Calu3 (cell line): ENCODE results near the gene CHSY3. TPM values are rescaled to one million over a fixed set of nuclear protein-coding genes. Genes with fewer than 3 reads are reported as not detected.

Experiments
- BruUV-seq: library from RNA; stranded (reverse); fragments of 400-500 nt; replicated peaks from 2 replicates; lab custom pipeline; 2021; lab: Mats Ljungman, UMichigan
- CTCF ChIA-PET: fragments of 300-600 bp; sonication (Branson Sonifier 250); formaldehyde crosslinking; loops from one replicate; lab custom pipeline; 2022; ENCODE audit warnings: antibody characterized with exemption; lab: Charles Lee
- DNase-seq: peaks from one replicate; pipeline ENCODE4 v3.0.0; 2022
- H3K27ac Mint-ChIP-seq: one replicate; pipeline ENCODE4 v1.8.0; 2022; ENCODE audit warnings: mixed read lengths; ENCODE audit not compliant: unreplicated experiment
- H3K27me3 Mint-ChIP-seq: one replicate; pipeline ENCODE4 v1.8.0; 2022; ENCODE audit warnings: mixed read lengths; ENCODE audit not compliant: unreplicated experiment
- H3K36me3 Mint-ChIP-seq: one replicate; pipeline ENCODE4 v1.8.0; 2022; ENCODE audit warnings: mild to moderate bottlenecking, moderate library complexity, mixed read lengths; ENCODE audit not compliant: insufficient read depth, unreplicated experiment
- H3K4me1 Mint-ChIP-seq: one replicate; pipeline ENCODE4 v1.8.0; 2022; ENCODE audit warnings: mild to moderate bottlenecking, low read depth, mixed read lengths; ENCODE audit not compliant: unreplicated experiment
- H3K4me3 Mint-ChIP-seq: one replicate; pipeline ENCODE4 v1.8.0; 2022; ENCODE audit warnings: mild to moderate bottlenecking, low read depth, moderate library complexity, mixed read lengths; ENCODE audit not compliant: unreplicated experiment
- H3K9me3 Mint-ChIP-seq: one replicate; pipeline ENCODE4 v1.8.0; 2022; ENCODE audit warnings: low read depth, mixed read lengths; ENCODE audit not compliant: unreplicated experiment
- CTCF ChIP-seq: fragments of 200-600 bp; IDR thresholded peaks from one replicate; pipeline ENCODE4 v1.8.0; 2022; ENCODE audit warnings: antibody characterized with exemption; ENCODE audit not compliant: unreplicated experiment
- intact Hi-C: fragments of 100-400 bp; cut with micrococcal nuclease; formaldehyde crosslinking; loops from one replicate; pipeline ENCODE4 v1.10.0; 2022; ENCODE audit not compliant: unreplicated experiment
- total RNA-seq: library from RNA; stranded (reverse); gene quantifications from 2 replicates; pipeline ENCODE4 v1.2.3, GENCODE V29; 2022

The CHSY3 gene
- total RNA-seq, 1 experiment from 2014 or later: 1.5 TPM

GRCh38 chr5:130066644-130067043 lies 162.4 kb downstream of the CHSY3 start:
- H3K36me3 Mint-ChIP-seq: no peaks in the 10 kb centered on the region
- H3K9me3 Mint-ChIP-seq: no peaks in the 10 kb centered on the region
- no TSS peak for BruUV-seq
- TF ChIP-seq CTCF: no peak
- intact Hi-C loops: no loop called here
- no peak overlapping the region for H3K4me3 Mint-ChIP-seq
- H3K27me3 Mint-ChIP-seq: no peaks in the 10 kb centered on the region
- H3K4me1 Mint-ChIP-seq: no peaks in the 10 kb centered on the region
- no peak for DNase-seq
- H3K27ac Mint-ChIP-seq: no peak overlapping the region
- CTCF ChIA-PET: interaction anchor here (0.6 kb wide), 1 partner anchor 15 kb away, joined by 4 read pairs; no protein-coding TSS in a partner anchor

- intact Hi-C loops: no loop called here
- CTCF ChIA-PET: interaction anchor here (0.6 kb wide), 1 partner anchor 15 kb away, joined by 4 read pairs; no protein-coding TSS in a partner anchor
- no TSS peak for BruUV-seq
- no peak overlapping the region for H3K4me3 Mint-ChIP-seq
- H3K36me3 Mint-ChIP-seq: no peaks in the 10 kb centered on the region
- H3K27me3 Mint-ChIP-seq: no peaks in the 10 kb centered on the region
- no peak for TF ChIP-seq CTCF
- no peaks in the 10 kb centered on the region for H3K4me1 Mint-ChIP-seq
- DNase-seq: no peak
- H3K27ac Mint-ChIP-seq: no peak overlapping the region
- H3K9me3 Mint-ChIP-seq: no peaks in the 10 kb centered on the region
These were observed 163.1 kb downstream of the CHSY3 start for GRCh38 chr5:130067364-130067763.

GRCh38 chr5:130068101-130068500 lies 163.8 kb downstream of the CHSY3 start:
- H3K27ac Mint-ChIP-seq: no peak overlapping the region
- H3K27me3 Mint-ChIP-seq: no peaks in the 10 kb centered on the region
- DNase-seq: no peak
- no TSS peak for BruUV-seq
- H3K4me3 Mint-ChIP-seq: no peak overlapping the region
- H3K36me3 Mint-ChIP-seq: no peaks in the 10 kb centered on the region
- TF ChIP-seq CTCF: no peak
- CTCF ChIA-PET: no interaction called here
- no peaks in the 10 kb centered on the region for H3K9me3 Mint-ChIP-seq
- no peaks in the 10 kb centered on the region for H3K4me1 Mint-ChIP-seq
- intact Hi-C loops: no loop called here

- Mint-ChIP-seq H3K27me3 (no peaks in the 10 kb centered on the region), H3K27ac (no peak overlapping the region), H3K4me1 (no peaks in the 10 kb centered on the region), H3K4me3 (no peak overlapping the region), H3K36me3 (no peaks in the 10 kb centered on the region), H3K9me3 (no peaks in the 10 kb centered on the region)
- CTCF ChIA-PET: no interaction called here
- no peak for DNase-seq
- BruUV-seq: no TSS peak
- intact Hi-C loops: no loop called here
- TF ChIP-seq CTCF: no peak
These were observed 164.7 kb downstream of the CHSY3 start for GRCh38 chr5:130068988-130069387.
